Fibroblast of the aortic adventitia (primary cell): Measurements from ENCODE around the gene SEPTIN10. TPM values are rescaled to one million over a fixed set of nuclear protein-coding genes. Genes with fewer than 3 reads are reported as not detected.

Source experiments
- DNase-seq: peaks from one replicate; pipeline ENCODE4 v3.0.0-alpha.2; 2010; ENCODE audit warnings: low read depth
- H3K4me3 ChIP-seq: 2 replicates; pipeline ENCODE4 v1.5.1; 2011; ENCODE audit warnings: low read depth, mild to moderate bottlenecking, control low read depth, low read length, moderate library complexity
- total RNA-seq: library from RNA; depleted of rRNA; stranded (reverse); fragments of >200 nt; gene quantifications from 2 replicates; pipeline ENCODE4 v1.2.3, GENCODE V29; 2012; ENCODE audit warnings: low replicate concordance
- TF ChIP-seq, protein P1 (sequence below): IDR thresholded peaks from 2 replicates; pipeline ENCODE4 v1.5.1; 2011; ENCODE audit warnings: mild to moderate bottlenecking, low read length, control low read depth, inconsistent platforms; ENCODE audit not compliant: insufficient read depth

SEPTIN10 gene
- total RNA-seq, 1 donor, result 145 TPM

DNA sequence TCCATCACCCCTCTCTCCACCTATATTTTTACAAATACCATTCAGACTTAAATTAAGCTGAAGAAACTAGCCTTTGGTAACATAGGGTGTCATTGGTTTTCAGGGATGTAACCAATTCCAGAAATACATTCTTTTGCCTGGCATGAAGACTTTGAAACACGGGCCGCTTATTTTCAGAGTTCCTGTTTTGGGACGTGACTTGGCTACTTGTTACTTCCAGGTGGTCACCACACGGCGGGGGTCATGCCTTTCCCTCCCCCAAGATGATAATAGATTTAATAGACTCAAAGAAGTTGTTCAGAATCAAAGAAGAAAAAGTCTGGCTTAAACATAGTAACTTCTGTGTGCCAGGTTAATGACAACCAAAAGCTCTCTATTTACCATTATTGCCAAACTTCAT lies 110.6 kb downstream of the SEPTIN10 start:
- DNase-seq, result no peak
- H3K4me3 ChIP-seq, result no peak overlapping the region
- TF ChIP-seq, protein P1, sequence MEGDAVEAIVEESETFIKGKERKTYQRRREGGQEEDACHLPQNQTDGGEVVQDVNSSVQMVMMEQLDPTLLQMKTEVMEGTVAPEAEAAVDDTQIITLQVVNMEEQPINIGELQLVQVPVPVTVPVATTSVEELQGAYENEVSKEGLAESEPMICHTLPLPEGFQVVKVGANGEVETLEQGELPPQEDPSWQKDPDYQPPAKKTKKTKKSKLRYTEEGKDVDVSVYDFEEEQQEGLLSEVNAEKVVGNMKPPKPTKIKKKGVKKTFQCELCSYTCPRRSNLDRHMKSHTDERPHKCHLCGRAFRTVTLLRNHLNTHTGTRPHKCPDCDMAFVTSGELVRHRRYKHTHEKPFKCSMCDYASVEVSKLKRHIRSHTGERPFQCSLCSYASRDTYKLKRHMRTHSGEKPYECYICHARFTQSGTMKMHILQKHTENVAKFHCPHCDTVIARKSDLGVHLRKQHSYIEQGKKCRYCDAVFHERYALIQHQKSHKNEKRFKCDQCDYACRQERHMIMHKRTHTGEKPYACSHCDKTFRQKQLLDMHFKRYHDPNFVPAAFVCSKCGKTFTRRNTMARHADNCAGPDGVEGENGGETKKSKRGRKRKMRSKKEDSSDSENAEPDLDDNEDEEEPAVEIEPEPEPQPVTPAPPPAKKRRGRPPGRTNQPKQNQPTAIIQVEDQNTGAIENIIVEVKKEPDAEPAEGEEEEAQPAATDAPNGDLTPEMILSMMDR, result no peak

DNA sequence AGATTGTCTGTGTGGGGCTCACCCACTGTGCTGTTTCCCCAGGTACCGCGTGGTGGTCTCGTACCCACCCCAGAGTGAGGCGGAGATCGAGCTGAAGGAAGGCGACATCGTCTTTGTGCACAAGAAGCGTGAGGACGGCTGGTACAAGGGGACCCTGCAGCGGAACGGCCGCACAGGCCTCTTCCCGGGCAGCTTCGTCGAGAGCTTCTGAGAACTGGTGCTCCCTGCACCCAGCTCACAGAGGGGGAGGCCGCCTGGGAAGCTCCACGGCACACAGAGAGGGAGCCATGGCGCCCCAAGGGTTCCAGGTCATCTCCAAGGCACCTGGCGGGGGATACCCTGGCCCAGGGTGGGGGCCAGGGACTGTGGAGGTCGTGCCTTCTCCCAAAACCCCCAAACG lies 112.3 kb downstream of the SEPTIN10 start:
- TF ChIP-seq, protein P1, result no peak
- no peak for DNase-seq
- H3K4me3 ChIP-seq, result no peak overlapping the region

- TF ChIP-seq, protein P1, result no peak
- no peak overlapping the region for H3K4me3 ChIP-seq
- no peak for DNase-seq
These were observed 112.9 kb downstream of the SEPTIN10 start for GRCh38 chr2:109500910-109501309.

- TF ChIP-seq, protein P1, result no peak
- DNase-seq, result peak; percentile 12
These were observed 114.2 kb downstream of the SEPTIN10 start for GRCh38 chr2:109499566-109499965.

GRCh38 chr2:109498906-109499305 lies 114.9 kb downstream of the SEPTIN10 start:
- DNase-seq, result no peak
- TF ChIP-seq, protein P1, result no peak
- H3K4me3 ChIP-seq, result no peak overlapping the region

More at GRCh38 chr2:109499566-109499965, 114.2 kb downstream of the SEPTIN10 start:
- H3K4me3 ChIP-seq, result no peak overlapping the region

DNA sequence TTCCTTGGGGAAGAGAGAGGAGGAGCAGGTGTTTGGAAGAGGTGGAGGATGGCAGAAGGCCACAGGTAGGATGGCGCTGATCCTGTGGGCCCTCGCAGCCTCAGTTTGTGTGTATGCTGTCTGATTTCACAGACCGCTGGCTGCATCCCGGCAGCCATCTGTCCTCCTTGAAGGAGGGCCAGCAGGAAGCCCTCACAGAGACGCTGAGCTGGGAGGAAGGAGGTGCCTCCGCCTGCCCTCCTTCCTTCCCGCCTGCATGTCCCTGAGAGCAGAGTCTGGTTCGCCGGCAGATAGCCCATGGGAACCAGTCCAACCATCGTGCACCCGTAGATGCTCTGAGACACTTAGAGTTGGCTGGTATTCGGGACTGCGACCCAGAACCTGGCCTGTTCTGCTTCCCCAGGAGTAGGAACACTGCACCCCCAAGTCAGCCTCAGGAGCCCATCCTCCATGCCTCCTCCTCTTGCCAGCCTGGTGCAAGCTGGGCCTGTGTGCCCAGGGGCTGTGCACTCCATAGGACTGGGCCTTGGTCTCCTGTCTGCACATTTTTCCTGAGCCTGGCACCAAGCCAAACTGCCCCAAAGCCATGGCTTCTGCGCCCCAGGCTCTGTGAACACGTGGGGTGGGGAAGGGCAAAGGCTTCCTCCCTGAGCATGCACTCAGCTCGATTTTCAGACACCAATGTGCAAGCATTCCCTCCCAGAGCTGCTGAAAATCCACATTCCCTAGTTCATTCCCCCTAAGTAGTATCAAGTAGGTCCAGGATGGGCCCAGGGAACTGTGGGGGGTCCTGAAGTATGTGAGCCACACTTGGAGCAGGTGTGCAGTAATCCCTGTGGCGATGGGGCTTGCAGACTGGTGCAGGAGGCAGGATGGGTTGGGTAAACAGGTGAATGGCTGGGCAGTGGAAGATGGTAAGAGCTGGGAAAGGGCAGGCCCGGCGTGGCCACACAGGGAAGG lies 115.6 kb downstream of the SEPTIN10 start:
- no peak for DNase-seq
- TF ChIP-seq, protein P1, result no peak
- no peak overlapping the region for H3K4me3 ChIP-seq
